GM21515 (cell line): ENCODE measurements around the gene KANK2.
"Not testable (repeated sequence)": the region's sequence is repeated elsewhere in the genome, so short reads cannot be mapped to it uniquely, and the experiment has no call there.

Experiments used
- ATAC-seq: cut with Tn5 transposase; IDR thresholded peaks from one replicate; pipeline ENCODE4 v1.9.1; 2021; ENCODE audit not compliant: unreplicated experiment

Gene KANK2

DNA sequence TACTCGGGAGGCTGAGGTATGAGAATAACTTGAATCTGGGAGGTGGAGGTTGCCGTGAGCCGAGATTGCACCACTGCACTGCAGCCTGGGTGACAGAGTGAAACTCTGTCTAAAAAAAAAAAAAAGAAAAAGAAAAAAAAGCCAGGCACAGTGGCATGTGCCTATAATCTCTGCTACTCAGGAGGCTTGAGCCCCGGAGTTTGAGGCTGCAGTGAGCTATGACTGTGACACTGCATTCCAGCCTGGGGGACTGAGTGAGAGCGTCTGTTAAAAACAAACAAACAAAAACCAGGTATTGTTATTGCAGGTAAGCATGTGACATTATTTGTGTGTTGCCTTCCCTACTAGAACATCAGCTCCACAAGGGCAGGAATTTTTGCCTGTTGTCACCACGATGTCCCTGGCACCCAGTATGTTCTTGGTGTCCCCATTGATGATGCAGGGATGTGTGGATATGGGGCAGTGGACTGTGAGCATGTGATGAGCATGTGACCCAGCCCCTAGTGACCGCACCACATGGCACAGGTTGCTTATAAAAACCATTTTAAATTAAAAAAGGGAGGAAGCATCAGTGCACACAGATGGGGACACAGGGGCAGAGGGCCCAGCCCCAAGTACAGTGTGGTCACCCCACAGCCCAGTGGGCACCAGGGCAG is 1.6 kb upstream of the KANK2 start:
- ATAC-seq, result no peak

DNA sequence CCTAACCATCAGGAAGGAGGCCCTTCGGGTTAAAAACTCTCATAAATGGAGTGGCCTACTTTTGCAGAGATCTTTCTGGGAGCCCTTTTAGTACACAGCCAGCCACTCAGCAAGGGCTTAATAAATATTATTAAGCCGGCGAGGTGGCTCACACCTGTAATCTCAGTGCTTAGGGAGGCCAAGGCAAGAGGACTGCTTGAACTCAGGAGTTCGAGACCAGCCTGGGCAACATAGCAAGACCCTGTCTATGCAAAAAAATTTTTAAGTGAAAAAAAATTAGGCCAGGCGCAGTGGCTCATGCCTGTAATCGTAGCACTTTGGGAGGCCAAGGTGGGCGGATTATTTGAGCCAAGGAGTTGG is 810 bp upstream of the KANK2 start:
- ATAC-seq, result no peak

DNA sequence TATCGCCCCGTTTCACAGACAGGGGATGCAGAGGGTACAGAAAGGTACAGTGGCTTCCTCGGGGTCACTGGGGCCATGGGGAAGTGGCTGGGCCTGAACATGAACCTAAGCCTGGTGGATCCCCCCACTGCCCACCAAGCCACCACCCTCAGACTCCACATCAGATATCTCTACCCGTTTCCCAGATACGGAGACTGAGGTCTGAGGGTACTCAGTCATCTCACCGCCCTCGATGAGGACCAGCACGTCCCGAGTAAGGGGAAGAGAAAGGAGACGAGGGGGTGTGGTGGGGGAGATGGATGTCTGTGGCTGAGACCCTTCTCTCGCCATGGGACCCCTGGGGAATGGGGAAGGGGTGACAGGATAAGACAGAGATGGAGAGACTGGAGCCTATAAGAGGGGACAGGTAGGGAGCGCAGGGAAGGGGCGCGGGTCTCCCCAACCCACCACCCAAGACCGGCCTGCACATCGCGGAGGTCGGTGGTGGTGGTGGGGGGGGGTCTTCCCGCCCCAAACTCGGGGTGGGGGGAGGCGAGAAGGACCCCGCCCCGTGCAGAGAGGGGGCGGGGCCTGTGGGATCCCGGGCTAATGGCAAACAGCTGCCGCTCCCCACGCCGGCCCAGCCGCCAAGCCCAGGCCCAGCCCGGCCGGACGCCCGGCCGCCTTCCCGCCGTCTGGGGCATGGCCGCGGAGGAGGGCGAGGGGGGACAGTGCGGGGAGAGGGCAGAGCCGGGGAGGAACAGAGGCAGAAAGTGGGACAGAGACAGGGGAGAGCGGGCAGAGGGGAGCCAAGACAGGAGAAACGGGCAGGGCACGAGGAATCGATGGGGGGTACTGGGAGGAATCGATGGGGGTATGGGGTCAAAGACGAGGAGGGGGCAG is 698 bp downstream of the KANK2 start:
- no peak for ATAC-seq

DNA sequence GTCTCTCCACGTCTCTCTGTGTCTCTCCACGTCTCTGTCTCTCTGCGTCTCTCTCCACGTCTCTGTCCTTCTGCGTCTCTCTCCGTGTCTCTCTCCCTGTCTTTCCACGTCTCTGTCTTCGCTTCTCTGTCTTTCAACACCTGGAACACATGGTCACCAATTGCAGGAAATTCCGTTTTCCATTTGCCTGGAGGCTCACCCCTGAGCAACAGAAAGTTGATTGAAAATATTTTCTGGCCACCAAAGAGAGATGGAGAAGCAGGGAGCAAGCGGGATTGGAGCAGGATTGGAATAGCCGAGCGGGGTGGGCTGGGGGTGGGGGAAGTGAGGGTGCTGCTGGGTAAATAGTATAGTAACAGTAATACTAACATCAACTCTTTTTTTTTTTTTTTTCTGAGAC is 1.7 kb downstream of the KANK2 start:
- ATAC-seq, result no peak

DNA sequence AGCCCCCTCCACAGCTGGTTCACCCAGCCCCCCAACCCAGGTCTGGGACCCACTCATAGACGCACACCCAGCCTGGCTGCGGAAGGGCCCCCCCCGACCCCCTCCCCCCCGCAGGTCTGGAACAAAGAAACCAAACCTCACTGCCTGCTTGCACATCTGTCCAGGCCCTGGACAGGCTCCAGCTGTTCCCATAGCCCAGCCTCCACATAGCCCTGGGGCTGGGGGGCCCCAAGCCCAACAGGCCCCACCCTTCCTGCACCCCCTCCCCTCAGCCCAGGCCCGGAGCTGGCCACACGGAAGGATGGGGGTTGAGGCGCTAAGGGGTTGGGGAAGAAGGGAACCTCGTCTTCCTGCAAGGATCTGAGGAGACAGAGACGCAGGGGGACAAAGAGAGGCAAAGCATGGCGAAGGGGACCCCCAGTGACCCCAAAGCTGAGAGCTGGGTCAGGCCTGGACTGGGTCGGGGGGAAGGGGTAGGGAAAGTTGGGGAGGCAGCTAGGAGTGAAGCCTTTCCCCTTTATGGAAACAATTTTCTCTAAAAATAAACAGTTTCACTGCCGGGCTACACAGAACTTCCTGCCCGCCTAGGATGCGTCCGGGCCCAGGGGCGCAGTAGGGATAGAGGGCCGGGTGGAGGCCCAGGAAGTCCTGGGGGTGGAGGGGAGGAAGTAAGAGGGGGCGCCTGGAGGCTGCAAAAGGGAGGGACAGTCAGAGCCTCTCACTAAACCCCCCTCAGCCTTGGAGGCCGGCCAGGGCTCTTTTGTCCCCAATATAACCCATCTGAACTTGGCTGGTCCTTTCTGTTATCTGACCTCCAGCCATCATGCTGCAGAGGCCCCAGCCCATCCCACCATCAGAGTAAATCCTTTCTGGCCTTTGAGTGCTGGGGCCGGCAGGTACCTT is 2.4 kb downstream of the KANK2 start:
- ATAC-seq, result no peak

DNA sequence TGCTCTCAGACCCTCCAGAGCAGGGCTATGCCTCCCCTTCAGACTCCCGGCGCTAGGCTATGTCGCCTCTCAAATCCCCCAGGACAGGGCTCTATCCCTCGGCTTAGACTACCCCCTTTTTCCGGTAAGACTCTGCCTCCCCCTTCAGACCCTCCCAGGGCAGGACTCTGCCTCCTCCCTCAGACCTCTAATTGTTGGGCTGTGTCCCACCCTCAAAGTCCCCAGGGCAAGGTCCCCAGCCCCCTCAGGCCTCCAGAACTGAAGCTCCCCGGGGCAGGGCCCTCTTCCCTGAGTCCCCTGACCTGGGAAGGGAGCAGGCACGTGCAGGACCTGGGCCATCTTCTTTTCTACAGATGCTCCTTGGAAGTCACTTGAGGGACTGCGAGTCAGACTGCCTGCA is 3.2 kb downstream of the KANK2 start:
- ATAC-seq, result no peak

DNA sequence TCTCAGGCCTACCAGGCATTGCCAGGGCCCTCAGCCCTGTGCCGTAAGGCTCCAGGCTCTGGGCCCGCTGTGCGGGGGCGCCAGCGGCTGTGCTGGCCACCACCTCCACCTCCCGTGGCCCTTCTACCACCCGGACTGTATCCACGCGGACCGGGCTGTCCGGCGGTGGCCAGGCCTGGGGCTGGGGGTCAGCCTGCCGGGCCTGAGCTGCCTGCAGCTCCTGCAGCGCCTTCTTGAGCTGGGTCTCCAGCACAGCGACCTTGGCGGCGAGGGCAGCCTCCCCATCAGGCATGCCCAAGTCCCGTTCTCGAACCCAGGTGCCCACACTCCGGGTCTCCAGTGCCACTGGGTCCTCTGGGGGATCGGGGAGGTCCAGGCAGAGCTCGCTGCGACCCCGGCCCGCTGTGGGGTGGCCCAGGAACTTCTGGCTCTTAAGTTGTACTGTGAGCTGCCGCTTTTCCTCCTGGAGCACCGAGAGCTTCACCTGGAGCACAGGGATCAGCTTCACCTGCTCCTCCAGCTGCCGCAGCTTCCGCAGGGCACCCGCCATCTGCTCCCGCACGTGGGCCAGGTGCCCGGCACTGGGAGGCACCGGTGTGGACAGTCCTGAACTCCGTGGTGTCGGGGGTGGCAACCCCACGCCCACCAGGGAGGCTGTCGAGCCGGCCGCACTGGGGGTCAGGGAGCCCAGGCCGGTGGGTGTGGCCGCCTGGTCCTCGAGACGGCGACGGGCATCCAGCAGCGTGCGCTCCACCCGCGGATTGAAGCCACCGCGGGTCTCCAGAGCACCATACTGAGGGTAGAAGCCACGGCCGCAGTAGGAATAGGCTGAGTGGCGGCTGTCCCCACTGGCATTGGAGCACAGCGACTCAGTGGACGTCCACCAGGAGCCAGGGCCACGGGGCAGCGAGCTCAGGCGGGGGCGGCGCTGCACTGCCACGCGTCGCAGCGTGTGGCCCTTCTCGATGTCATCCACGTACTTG is 4.1 kb downstream of the KANK2 start:
- no peak for ATAC-seq

DNA sequence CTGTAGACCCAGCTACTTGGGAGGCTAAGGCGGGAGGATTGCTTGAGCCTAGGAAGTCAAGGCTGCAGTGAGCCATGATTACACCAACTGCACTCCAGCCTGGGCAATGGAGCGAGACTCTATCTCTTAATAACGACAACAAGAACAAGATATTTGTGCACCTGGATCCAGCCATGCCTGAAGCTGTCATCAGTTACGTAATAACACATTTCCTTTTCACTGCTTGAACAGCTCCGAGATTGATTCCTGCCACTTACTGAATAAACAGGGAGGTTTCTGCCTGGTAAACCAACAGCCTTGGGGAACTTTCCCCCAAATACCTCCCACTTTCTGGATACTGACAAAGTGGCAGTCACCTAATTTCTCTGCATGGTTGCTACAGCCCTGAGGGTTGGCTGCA is 5.4 kb downstream of the KANK2 start:
- ATAC-seq, result no peak

DNA sequence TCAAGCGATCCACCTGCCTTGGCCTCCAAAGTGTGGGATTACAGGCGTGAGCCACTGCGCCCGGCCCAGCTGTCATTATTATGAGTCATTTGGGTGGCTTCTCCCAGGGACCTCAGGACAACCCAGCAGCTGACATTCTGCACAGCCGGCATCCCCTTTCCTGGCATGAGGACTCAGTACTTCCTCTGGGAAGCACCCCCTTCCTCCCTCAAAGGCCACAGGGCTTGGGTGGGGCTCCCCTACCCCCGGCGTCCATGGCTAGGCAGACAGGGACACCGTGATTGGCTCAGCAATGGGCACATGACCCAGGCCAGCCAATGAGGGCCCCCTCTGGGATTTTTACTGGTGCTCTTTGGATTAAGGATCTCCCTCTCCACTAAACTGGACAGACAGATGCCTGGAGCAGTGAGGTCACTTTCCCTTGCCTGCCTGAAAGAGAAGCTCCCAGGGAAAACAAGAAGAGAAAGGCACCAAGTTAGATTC is 6.0 kb downstream of the KANK2 start:
- ATAC-seq, result no peak

DNA sequence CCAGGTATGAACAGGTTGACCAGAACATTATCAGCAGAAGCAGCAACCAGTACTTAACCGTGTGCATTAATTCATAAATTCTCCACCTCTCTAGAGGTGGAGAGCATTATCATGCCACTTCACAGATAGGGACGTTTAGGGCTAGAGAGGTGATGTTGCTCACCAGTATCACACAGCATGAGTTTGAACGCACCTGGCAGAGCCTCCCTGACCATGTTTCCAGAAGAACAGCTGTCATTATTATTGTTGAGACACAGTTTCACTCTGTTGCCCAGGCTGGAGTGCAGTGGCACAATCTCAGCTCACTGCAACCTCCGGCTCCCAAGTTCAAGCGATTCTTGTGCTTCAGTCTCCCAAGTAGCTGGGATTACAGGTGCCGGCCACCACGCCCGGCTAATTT is 6.8 kb downstream of the KANK2 start:
- ATAC-seq, result no peak

DNA sequence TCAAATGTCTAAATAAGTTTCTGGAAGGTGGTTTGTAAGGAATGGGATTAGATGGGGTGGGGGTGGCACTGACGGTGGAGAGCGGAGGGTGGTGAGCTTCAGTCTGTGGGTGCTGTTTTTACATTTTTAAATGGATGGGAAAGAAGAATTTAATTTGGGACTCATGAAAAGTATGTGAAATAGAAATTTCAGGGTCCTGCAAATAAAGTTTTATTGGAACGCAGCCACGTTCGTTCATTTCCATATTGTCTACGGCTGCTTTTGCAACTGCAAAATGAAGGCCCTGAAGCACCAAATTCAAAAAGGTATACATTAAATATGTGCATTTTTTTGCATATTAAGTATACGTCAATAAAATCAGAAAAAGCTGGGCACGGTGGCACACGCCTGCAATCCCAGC is 9.9 kb downstream of the KANK2 start:
- no peak for ATAC-seq

DNA sequence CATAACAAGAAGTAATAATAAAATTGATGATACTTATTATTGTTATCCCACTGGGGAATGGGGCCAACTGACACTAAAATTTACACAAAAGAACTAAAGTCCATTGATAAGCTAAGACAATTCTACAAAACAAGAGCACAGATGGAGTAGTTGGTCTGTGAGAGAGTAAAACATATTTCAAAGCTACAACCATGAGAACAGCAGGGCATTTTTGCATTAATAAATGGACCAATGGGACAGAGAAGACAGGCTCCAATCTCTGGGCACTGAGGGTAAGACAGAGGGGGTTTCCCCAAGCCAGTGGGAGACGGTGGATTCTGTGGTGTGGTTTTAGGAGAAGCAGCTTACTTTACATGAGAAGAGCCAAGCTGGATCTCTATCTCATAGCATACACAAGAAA is 14.4 kb downstream of the KANK2 start:
- ATAC-seq, result no peak

DNA sequence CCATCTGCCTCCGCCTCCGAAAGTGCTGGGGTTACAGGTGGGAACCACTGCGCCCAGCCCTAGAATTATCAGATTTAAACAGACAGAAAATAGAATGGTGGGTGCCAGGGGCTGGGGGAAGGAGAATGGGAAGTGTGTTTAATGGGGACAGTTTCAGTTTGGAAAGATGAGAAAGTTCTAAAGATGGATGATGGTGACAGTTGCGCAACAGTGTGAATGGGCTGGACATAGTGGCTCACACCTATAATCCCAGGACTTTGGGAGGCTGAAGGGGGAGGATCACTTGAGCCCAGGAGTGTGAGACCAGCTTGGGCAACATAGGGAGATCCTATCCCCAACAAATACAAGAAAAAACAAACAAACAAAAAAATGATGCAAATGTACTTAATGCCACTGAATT is 15.9 kb downstream of the KANK2 start:
- no peak for ATAC-seq

DNA sequence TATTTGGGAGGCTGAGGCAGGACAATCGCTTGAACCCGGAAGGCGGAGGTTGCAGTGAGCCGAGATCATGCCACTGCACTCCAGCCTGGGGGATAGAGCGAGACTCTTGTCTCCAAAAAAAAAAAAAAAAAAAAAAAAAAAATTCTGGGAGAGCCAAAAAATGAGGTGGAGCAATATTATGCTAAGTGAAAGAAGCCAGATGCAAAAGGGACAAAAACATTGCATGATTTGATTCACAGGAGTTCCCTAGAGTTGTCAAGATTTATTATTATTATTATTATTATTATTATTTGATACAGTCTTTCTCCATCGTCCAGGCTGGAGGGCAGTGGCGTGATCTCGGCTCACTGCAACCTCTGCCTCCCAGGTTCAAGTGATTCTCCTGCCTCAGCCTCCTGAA is 16.4 kb downstream of the KANK2 start:
- ATAC-seq, result not testable (repeated sequence)

DNA sequence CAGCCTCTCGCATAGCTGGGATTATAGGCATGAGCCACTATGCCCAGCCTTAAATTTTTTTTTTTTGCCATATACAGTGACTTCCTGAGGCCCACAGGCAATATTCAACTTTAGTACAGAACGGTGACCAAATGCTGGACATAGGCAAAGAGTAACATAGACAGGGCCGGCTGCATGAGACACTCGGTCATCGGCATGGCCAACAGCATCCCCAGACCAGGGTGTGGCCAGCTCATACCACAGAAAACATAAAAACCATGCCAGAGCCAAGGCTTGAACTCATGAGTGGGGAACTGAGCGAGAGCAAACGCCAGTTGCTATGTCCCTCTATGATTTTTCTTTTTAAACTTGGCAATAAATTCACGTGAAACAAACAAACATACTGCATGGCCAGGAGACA is 17.0 kb downstream of the KANK2 start:
- no peak for ATAC-seq

DNA sequence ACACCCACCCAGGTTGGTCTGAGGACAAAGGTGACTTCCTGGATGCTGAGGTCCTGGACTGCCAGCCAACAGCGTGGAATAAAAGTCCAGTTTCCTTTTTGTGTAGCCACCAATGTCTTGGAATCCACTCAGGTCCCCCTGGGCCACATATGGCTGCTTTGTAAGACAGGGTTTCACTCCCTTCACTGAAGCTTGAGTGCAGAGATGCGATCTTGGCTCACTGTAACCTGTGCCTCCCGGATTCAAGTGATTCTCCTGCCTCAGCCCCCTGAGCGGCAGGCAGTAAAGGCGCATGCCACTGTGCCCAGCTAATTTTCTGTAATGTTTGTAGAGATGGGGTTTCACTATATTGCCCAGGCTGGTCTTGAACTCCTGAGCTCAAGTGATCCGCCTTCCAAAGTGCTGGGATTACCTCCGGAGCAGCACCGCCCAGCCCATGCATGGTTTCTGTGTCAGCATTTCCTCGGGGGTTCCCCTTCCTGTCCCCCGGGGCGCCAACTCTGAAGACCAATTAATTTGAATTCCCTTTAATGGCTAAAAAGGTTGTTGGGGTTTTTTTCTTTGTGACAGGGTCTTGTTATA is 17.5 kb downstream of the KANK2 start:
- ATAC-seq, result no peak

DNA sequence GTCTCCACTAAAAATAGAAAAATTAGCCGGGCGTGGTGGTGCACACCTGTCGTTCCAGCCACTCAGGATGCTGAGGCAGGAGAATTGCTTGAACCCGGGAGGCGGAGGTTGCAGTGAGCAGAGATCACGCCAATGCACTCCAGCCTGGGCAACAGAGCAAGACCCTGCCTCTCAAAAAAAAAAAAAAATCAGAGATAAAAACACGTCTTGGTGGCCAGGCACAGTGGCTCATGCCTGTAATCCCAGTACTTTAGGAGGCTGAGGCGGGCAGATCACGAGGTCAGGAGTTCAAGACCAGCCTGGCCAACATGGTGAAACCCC is 18.2 kb downstream of the KANK2 start:
- not testable (repeated sequence) for ATAC-seq

DNA sequence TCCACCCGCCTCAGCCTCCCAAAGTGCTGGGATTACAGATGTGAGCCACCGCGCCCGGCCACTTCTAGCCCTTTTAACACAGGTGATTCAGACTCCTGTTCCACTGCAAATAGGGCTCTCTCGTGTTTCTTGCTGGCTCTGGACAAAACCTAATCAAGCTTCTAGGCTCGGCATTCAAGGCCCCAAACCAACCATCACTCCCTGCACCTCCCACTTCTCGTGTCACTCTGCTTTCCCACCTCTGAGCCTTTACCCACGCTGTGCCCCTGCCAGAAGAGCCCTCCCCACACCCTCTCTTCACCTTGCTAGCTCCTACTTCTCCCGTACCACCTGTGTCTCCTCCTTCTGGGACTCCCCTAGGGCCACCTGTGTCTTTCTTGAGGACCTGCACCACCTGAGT is 19.8 kb downstream of the KANK2 start:
- no peak for ATAC-seq

DNA sequence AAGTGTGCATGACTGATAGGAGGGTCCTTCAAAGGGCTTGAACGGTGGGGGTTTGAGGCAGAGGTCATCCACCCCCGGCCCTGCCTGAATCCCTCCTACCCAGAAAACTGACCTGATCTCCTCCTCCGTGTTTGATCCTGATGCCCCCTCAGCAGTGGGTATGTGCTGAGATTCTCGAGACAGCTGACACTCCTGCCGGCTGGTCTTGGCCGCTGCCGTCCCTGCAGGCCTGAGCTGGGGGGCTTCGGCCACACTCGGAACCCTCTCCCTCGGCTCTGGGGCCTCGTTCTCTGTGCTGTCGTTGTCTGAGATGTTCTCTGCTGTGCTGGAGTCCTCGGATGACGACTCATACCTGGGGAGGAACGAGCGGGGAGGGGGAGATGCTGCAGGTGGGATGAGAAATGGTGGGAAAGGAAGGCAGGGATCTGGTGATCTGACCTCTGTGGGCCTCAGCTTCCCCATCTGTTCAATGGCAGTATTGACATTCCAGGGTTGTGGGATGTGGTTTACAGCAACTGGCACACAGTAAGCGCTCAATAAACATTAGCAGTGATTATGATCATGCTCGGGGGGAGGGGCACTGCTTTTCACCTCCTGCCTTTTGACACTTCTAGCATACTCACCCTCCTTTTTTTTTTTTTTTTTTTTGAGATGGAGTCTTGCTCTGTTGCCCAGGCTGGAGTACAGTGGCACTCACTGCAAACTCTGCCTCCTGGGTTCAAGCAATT is 20.7 kb downstream of the KANK2 start:
- ATAC-seq, result no peak
